ENCODE data around the gene C3. TPM values are rescaled to one million over a fixed set of nuclear protein-coding genes. Genes with fewer than 3 reads are reported as not detected.

C3 gene
- total and polyA plus RNA-seq, 2 of the 13 experiments (the other 11 are each of a cell fraction or from before 2014, with no cell fraction given): 1,455 to 6,272 TPM

DNA sequence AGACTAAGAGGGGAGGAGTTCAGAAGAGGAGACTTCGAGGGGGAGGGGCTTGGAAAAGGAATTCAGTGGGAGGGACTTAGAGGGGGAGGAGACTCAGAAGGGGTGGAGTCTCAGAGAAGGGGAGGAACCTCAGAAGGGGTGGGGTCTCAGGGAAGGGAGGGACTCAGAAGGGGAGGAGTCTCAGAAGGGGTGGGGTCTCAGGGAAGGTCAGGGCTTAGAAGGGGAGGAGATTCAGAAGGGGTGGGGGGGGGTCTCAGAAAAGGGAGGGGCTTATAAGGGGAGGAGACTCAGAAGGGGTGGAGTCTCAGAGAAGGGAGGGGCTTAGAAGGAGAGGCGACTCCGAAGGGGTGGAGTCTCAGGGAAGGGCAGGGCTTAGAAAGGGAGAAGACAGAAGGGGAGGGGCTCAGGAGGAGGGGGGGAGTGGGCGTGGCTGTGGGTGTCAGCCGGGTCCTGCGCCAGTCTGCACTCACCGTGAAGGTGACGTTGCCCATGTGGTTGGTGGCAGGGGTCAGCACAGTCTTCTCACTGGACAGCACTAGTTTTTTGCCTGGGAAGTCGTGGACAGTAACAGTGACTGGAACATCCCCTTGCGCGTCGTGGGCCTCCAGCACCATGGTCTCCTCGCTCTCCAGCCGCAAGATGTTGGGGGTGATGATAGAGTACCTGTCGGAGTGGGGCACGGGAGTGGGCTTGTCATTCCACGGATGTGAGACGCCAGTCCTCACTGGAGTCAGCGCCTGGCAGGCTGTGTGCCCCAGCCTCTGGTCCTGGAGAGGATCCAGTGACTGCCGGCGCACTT, 1.5 kb downstream of the C3 start (continued):
- no peak for TF ChIP-seq GFI1 (CRISPR knock-in tag; IDR thresholded peaks at IDR 0.05; ENCODE audit: borderline replicate concordance)
- TF ChIP-seq, protein P1, sequence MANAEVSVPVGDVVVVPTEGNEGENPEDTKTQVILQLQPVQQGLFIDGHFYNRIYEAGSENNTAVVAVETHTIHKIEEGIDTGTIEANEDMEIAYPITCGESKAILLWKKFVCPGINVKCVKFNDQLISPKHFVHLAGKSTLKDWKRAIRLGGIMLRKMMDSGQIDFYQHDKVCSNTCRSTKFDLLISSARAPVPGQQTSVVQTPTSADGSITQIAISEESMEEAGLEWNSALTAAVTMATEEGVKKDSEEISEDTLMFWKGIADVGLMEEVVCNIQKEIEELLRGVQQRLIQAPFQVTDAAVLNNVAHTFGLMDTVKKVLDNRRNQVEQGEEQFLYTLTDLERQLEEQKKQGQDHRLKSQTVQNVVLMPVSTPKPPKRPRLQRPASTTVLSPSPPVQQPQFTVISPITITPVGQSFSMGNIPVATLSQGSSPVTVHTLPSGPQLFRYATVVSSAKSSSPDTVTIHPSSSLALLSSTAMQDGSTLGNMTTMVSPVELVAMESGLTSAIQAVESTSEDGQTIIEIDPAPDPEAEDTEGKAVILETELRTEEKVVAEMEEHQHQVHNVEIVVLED (CRISPR knock-in tag; IDR thresholded peaks at IDR 0.05; ENCODE audit: borderline replicate concordance): no peak
- no peak for TF ChIP-seq SRSF1 (optimal IDR thresholded peaks at IDR 0.05; ENCODE audit: low read depth, low read length)
- no peak for TF ChIP-seq HOXA5 (CRISPR knock-in tag; IDR thresholded peaks at IDR 0.05)
- TF ChIP-seq RELA (CRISPR knock-in tag; IDR thresholded peaks at IDR 0.05): no peak
- 0 out of 2 replicates have a peak, but pooled peaks have one; percentile 30 for TF ChIP-seq GATAD2A (CRISPR knock-in tag; IDR thresholded peaks at IDR 0.05)
- TF ChIP-seq YY1 (IDR thresholded peaks at IDR 0.05; ENCODE audit: insufficient read depth, insufficient replicate concordance, low read depth, low read length): no peak
- TF ChIP-seq ZNF615 (CRISPR knock-in tag; IDR thresholded peaks at IDR 0.05; ENCODE audit: borderline replicate concordance): no peak
- 0 out of 2 replicates have a peak, but pooled peaks have one; percentile 11 for TF ChIP-seq TRIM24 (CRISPR knock-in tag; IDR thresholded peaks at IDR 0.05)
- no peak for TF ChIP-seq SMAD3 (CRISPR knock-in tag; IDR thresholded peaks at IDR 0.05)
- TF ChIP-seq MAZ (IDR thresholded peaks at IDR 0.05; ENCODE audit: borderline replicate concordance, low read depth, low read length): peak; percentile 82; the same call in 1 of the 2 replicates
- TF ChIP-seq MAZ (CRISPR knock-in tag; IDR thresholded peaks at IDR 0.05; ENCODE audit: low read depth): peak; percentile 74; the same call in 1 of the 2 replicates
- TF ChIP-seq, protein P2, sequence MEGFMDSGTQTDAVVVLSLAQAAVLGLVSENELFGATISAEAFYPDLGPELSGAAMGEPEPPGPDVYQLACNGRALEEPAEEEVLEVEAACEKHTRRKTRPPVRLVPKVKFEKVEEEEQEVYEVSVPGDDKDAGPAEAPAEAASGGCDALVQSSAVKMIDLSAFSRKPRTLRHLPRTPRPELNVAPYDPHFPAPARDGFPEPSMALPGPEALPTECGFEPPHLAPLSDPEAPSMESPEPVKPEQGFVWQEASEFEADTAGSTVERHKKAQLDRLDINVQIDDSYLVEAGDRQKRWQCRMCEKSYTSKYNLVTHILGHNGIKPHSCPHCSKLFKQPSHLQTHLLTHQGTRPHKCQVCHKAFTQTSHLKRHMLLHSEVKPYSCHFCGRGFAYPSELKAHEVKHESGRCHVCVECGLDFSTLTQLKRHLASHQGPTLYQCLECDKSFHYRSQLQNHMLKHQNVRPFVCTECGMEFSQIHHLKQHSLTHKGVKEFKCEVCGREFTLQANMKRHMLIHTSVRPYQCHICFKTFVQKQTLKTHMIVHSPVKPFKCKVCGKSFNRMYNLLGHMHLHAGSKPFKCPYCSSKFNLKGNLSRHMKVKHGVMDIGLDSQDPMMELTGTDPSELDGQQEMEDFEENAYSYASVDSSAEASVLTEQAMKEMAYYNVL (CRISPR knock-in tag; IDR thresholded peaks at IDR 0.05; ENCODE audit: borderline replicate concordance): no peak
- peak; percentile 32; the same call in 1 of the 2 replicates for TF ChIP-seq ZNF143 (CRISPR knock-in tag; IDR thresholded peaks at IDR 0.05)
- no peak for TF ChIP-seq ZFP82 (CRISPR knock-in tag; IDR thresholded peaks at IDR 0.05; ENCODE audit: borderline replicate concordance)
- no peak for TF ChIP-seq NFE2L2 (IDR thresholded peaks at IDR 0.05; ENCODE audit: low read length)
- no peak for TF ChIP-seq NFRKB (IDR thresholded peaks at IDR 0.05)
- TF ChIP-seq ZNF543 (CRISPR knock-in tag; IDR thresholded peaks at IDR 0.05): no peak
- 0 out of 2 replicates have a peak, but pooled peaks have one; percentile 52 for TF ChIP-seq ZNF431 (CRISPR knock-in tag; IDR thresholded peaks at IDR 0.05; ENCODE audit: borderline replicate concordance, low read depth)
- no peak; the same call in 1 of the 2 replicates for TF ChIP-seq RFXAP (CRISPR knock-in tag; IDR thresholded peaks at IDR 0.05; ENCODE audit: borderline replicate concordance)
- 0 out of 2 replicates have a peak, but pooled peaks have one; percentile 31 for TF ChIP-seq MIER2 (CRISPR knock-in tag; IDR thresholded peaks at IDR 0.05)
- TF ChIP-seq ZNF350 (CRISPR knock-in tag; IDR thresholded peaks at IDR 0.05; ENCODE audit: borderline replicate concordance, low read depth): no peak
